H9 (cell line): Measurements from ENCODE around the gene ANO2. TPM values are rescaled to one million over a fixed set of nuclear protein-coding genes. Genes with fewer than 3 reads are reported as not detected.

Experiments used
- DNase-seq: peaks from one replicate; pipeline ENCODE4 v3.0.0-alpha.2; 2017
- H2AFZ ChIP-seq: one replicate; pipeline ENCODE4 v1.6.1; 2013; ENCODE audit warnings: mild to moderate bottlenecking, low read length, control low read depth, moderate library complexity
- H2AK5ac ChIP-seq: 2 replicates; pipeline ENCODE4 v1.6.1; 2013; ENCODE audit warnings: low read length, control low read depth, mixed read lengths; ENCODE audit not compliant: insufficient read length
- H2BK120ac ChIP-seq: one replicate; pipeline ENCODE4 v1.6.1; 2013; ENCODE audit warnings: low read depth, mild to moderate bottlenecking, low read length, control low read depth, inconsistent platforms; ENCODE audit not compliant: poor library complexity, severe bottlenecking
- H2BK12ac ChIP-seq: 2 replicates; pipeline ENCODE4 v1.6.1; 2013; ENCODE audit warnings: low read length, control low read depth, mixed read lengths, low read depth; ENCODE audit not compliant: insufficient read length
- H2BK15ac ChIP-seq: 2 replicates; pipeline ENCODE4 v1.6.1; 2013; ENCODE audit warnings: low read depth, low read length, control low read depth
- H2BK20ac ChIP-seq: one replicate; pipeline ENCODE4 v1.6.1; 2013; ENCODE audit warnings: low read depth, mild to moderate bottlenecking, low read length, control low read depth, inconsistent platforms; ENCODE audit not compliant: poor library complexity, severe bottlenecking
- H2BK5ac ChIP-seq: 2 replicates; pipeline ENCODE4 v1.6.1; 2013; ENCODE audit warnings: low read length, control low read depth, mixed read lengths; ENCODE audit not compliant: insufficient read length
- H3K14ac ChIP-seq: 2 replicates; pipeline ENCODE4 v1.6.1; 2013; ENCODE audit warnings: low read length, control low read depth; ENCODE audit not compliant: insufficient read depth
- H3K18ac ChIP-seq: 2 replicates; pipeline ENCODE4 v1.6.1; 2013; ENCODE audit warnings: low read depth, mild to moderate bottlenecking, mixed read lengths, low read length, control low read depth; ENCODE audit not compliant: insufficient read length
- H3K23ac ChIP-seq: 2 replicates; pipeline ENCODE4 v1.6.1; 2013; ENCODE audit warnings: low read length, control low read depth, mixed read lengths, low read depth; ENCODE audit not compliant: insufficient read length
- H3K23me2 ChIP-seq: 2 replicates; pipeline ENCODE4 v1.6.1; 2013; ENCODE audit warnings: low read depth, mild to moderate bottlenecking, mixed read lengths, low read length, control low read depth; ENCODE audit not compliant: insufficient read length, poor library complexity, severe bottlenecking
- H3K27ac ChIP-seq: 2 replicates; pipeline ENCODE4 v1.5.1; 2013; ENCODE audit warnings: low read length, control low read depth, mixed read lengths, low read depth; ENCODE audit not compliant: insufficient read length
- H3K27me3 ChIP-seq: 2 replicates; pipeline ENCODE4 v1.6.1; 2013; ENCODE audit warnings: low read length, control low read depth, inconsistent platforms; ENCODE audit not compliant: insufficient read depth
- H3K4ac ChIP-seq: 2 replicates; pipeline ENCODE4 v1.6.1; 2013; ENCODE audit warnings: low read depth, mild to moderate bottlenecking, control low read depth, inconsistent platforms, low read length, moderate library complexity
- H3K4me1 ChIP-seq: 2 replicates; pipeline ENCODE4 v1.6.1; 2013; ENCODE audit warnings: low read length, control low read depth, inconsistent platforms; ENCODE audit not compliant: insufficient read depth
- H3K4me2 ChIP-seq: 2 replicates; pipeline ENCODE4 v1.6.1; 2013; ENCODE audit warnings: low read length, control low read depth, mixed read lengths; ENCODE audit not compliant: insufficient read length, insufficient read depth
- H3K56ac ChIP-seq: 2 replicates; pipeline ENCODE4 v1.6.1; 2013; ENCODE audit warnings: low read depth, mild to moderate bottlenecking, mixed read lengths, low read length, control low read depth; ENCODE audit not compliant: insufficient read length
- H3K79me1 ChIP-seq: 2 replicates; pipeline ENCODE4 v1.6.1; 2013; ENCODE audit warnings: low read depth, mild to moderate bottlenecking, moderate library complexity, low read length, control low read depth, inconsistent platforms; ENCODE audit not compliant: insufficient read depth, poor library complexity, severe bottlenecking
- H3K79me2 ChIP-seq: 2 replicates; pipeline ENCODE4 v1.6.1; 2013; ENCODE audit warnings: low read length, control low read depth, inconsistent platforms; ENCODE audit not compliant: insufficient read depth
- H3K9ac ChIP-seq: 2 replicates; pipeline ENCODE4 v1.6.1; 2013; ENCODE audit warnings: low read length, control low read depth, mixed read lengths; ENCODE audit not compliant: insufficient read length; ENCODE audit errors: extremely low read depth
- H3K9me3 ChIP-seq: one replicate; pipeline ENCODE4 v1.6.1; 2013; ENCODE audit warnings: low read depth, low read length, inconsistent platforms; ENCODE audit not compliant: control insufficient read depth
- H3T11ph ChIP-seq: one replicate; pipeline ENCODE4 v1.6.1; 2013; ENCODE audit warnings: mild to moderate bottlenecking, low read length, control low read depth, inconsistent platforms
- H4K20me1 ChIP-seq: one replicate; pipeline ENCODE4 v1.6.1; 2013; ENCODE audit not compliant: control insufficient read depth, insufficient read length, insufficient read depth
- H4K5ac ChIP-seq: 2 replicates; pipeline ENCODE4 v1.6.1; 2013; ENCODE audit warnings: low read depth, mild to moderate bottlenecking, mixed read lengths, low read length, control low read depth; ENCODE audit not compliant: insufficient read length
- H4K8ac ChIP-seq: replicated peaks from 2 replicates; pipeline ENCODE4 v1.6.1; 2013; ENCODE audit warnings: low read length, control low read depth, mixed read lengths, low read depth; ENCODE audit not compliant: insufficient read length
- H4K91ac ChIP-seq: 2 replicates; pipeline ENCODE4 v1.6.1; 2013; ENCODE audit warnings: low read depth, mild to moderate bottlenecking, moderate library complexity, mixed read lengths, low read length, control low read depth; ENCODE audit not compliant: insufficient read length
- H3K27ac Mint-ChIP-seq, 3 experiments: 2 replicates in 2 of 3; 3 replicates in 1 of 3; pipeline ENCODE4 v1.8.0; 2020 to 2021; ENCODE audit warnings: mixed read lengths in 3 of 3, mild to moderate bottlenecking in 1 of 3, moderate library complexity in 1 of 3
- H3K27me3 Mint-ChIP-seq: 2 replicates; pipeline ENCODE4 v1.8.0; 2021; ENCODE audit warnings: low read depth, mild to moderate bottlenecking, moderate library complexity, mixed read lengths
- H3K36me3 Mint-ChIP-seq, 3 experiments: 2 replicates in 2 of 3; 3 replicates in 1 of 3; pipeline ENCODE4 v1.8.0; 2020 to 2021; ENCODE audit warnings: low read depth in 3 of 3, mixed read lengths in 3 of 3; ENCODE audit not compliant: insufficient read depth in 1 of 3
- H3K4me1 Mint-ChIP-seq, 2 experiments: 2 replicates each; pipeline ENCODE4 v1.8.0; 2020; ENCODE audit warnings: mixed read lengths in 2 of 2
- H3K4me3 Mint-ChIP-seq, 2 experiments: 2 replicates in 1 of 2; 3 replicates in 1 of 2; pipeline ENCODE4 v1.8.0; 2020 to 2021; ENCODE audit warnings: mild to moderate bottlenecking in 2 of 2, mixed read lengths in 2 of 2, moderate library complexity in 1 of 2
- H3K9me3 Mint-ChIP-seq, 2 experiments: 2 replicates in 1 of 2; 3 replicates in 1 of 2; pipeline ENCODE4 v1.8.0; 2020; ENCODE audit warnings: mild to moderate bottlenecking in 2 of 2, mixed read lengths in 2 of 2, moderate library complexity in 1 of 2
- WGBS: extraction: QIAGEN DNeasy Blood & Tissue Kit; methylation state at CpG from one replicate; pipeline ENCODE4 v1.1.7; 2013; ENCODE audit warnings: missing lambda C conversion rate, low lambda C conversion rate, mixed read lengths; ENCODE audit not compliant: insufficient read length; ENCODE audit errors: extremely low coverage; 5-methylcytosine and 5-hydroxymethylcytosine counted together
- total RNA-seq: library from RNA; stranded (reverse); gene quantifications from 2 replicates; pipeline ENCODE4 v1.2.1, GENCODE V29; 2021
- TF ChIP-seq, protein P1 (sequence below): fragments of 200-600 bp; sonication (generic); conservative IDR thresholded peaks from 3 replicates; pipeline ENCODE4 v1.8.0; 2021; ENCODE audit warnings: antibody characterized with exemption, mild to moderate bottlenecking

ANO2 gene
- total RNA-seq, 1 experiment from 2014 or later, result 3.8 TPM

DNA sequence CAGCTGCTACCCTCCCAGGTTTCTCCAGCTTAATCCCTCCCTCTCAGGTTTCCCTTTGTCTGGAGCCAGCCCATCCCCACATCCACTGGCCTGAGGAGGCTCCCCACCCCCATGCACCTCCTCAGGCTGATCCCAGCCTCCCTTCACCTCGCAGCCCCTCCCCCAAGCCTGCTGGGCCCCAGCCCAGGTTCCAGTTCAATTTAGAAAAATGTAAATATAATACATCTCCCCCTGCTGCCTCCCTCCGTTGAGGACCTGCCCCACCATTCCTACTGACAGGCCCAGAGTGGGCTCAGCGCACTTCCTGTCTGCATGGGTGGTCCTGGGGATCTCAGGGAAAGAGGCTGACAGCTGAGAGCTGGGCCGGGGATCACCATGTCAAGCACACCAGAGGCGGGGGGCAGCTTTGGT lies 357.3 kb downstream of the ANO2 start:
- H4K20me1 ChIP-seq, result no peaks in the 10 kb centered on the region
- H3K4me1 Mint-ChIP-seq, result peaks cover 41 to 44% of the 10 kb centered on the region in 2 experiments
- WGBS, result no CpG with 5 or more reads among the region's 5 CpGs
- no peak overlapping the region for H3K18ac ChIP-seq
- H3K4me2 ChIP-seq, result no peak overlapping the region
- no peaks in the 10 kb centered on the region for H3K9me3 ChIP-seq
- H3K23ac ChIP-seq, result no peak overlapping the region
- no peaks in the 10 kb centered on the region for H3K9me3 Mint-ChIP-seq
- peak overlapping the region in 2 of 3 experiments; percentile 70 to 86; a peak in 3 of 7 replicates for H3K27ac Mint-ChIP-seq
- H3T11ph ChIP-seq, result no peak overlapping the region
- peaks cover 6% of the 10 kb centered on the region for H3K27me3 Mint-ChIP-seq
- DNase-seq, result peak; percentile 55
- H3K79me2 ChIP-seq, result no peaks in the 10 kb centered on the region
- H2BK120ac ChIP-seq, result no peak overlapping the region
- no peak overlapping the region for H4K5ac ChIP-seq
- no peak overlapping the region for H3K27ac ChIP-seq
- H3K14ac ChIP-seq, result no peak overlapping the region
- H2AK5ac ChIP-seq, result no peak overlapping the region
- no peak overlapping the region for H3K4ac ChIP-seq
- TF ChIP-seq, protein P1, sequence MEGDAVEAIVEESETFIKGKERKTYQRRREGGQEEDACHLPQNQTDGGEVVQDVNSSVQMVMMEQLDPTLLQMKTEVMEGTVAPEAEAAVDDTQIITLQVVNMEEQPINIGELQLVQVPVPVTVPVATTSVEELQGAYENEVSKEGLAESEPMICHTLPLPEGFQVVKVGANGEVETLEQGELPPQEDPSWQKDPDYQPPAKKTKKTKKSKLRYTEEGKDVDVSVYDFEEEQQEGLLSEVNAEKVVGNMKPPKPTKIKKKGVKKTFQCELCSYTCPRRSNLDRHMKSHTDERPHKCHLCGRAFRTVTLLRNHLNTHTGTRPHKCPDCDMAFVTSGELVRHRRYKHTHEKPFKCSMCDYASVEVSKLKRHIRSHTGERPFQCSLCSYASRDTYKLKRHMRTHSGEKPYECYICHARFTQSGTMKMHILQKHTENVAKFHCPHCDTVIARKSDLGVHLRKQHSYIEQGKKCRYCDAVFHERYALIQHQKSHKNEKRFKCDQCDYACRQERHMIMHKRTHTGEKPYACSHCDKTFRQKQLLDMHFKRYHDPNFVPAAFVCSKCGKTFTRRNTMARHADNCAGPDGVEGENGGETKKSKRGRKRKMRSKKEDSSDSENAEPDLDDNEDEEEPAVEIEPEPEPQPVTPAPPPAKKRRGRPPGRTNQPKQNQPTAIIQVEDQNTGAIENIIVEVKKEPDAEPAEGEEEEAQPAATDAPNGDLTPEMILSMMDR, result no peak
- H2BK12ac ChIP-seq, result no peak overlapping the region
- H3K56ac ChIP-seq, result no peak overlapping the region
- no peak overlapping the region for H2BK20ac ChIP-seq
- no peak overlapping the region for H2BK5ac ChIP-seq
- H3K9ac ChIP-seq, result no peak overlapping the region
- no peaks in the 10 kb centered on the region for H3K79me1 ChIP-seq
- no peak overlapping the region for H2BK15ac ChIP-seq
- no peak overlapping the region for H2AFZ ChIP-seq
- H3K23me2 ChIP-seq, result no peaks in the 10 kb centered on the region
- H3K4me1 ChIP-seq, result peaks cover 3% of the 10 kb centered on the region; the same call in 1 of the 2 replicates
- H4K91ac ChIP-seq, result no peak overlapping the region
- H3K36me3 Mint-ChIP-seq, result no peaks in the 10 kb centered on the region
- H3K27me3 ChIP-seq, result no peaks in the 10 kb centered on the region
- H4K8ac ChIP-seq, result no peak overlapping the region
- H3K4me3 Mint-ChIP-seq, result no peak overlapping the region
